Right hindlimb (tissue), 1 donor: Measurements from ENCODE around the gene PSMD11.
A peak's percentile ranks its signal among the peaks of the same experiment; 100 is the strongest.
"Not testable (repeated sequence)": the region's sequence is repeated elsewhere in the genome, so short reads cannot be mapped to it uniquely, and the experiment has no call there.

Experiments
- DNase-seq: peaks from one replicate; pipeline ENCODE4 v3.0.0-alpha.2; 2018

The PSMD11 gene

GRCh38 chr17:32444301-32445073 lies at the start of gene PSMD11:
Gene PSMD11 (plus strand): TSS chr17:32444510. CDS start chr17:32444524, 14 bp downstream.
- peak; percentile 98 for DNase-seq

DNA sequence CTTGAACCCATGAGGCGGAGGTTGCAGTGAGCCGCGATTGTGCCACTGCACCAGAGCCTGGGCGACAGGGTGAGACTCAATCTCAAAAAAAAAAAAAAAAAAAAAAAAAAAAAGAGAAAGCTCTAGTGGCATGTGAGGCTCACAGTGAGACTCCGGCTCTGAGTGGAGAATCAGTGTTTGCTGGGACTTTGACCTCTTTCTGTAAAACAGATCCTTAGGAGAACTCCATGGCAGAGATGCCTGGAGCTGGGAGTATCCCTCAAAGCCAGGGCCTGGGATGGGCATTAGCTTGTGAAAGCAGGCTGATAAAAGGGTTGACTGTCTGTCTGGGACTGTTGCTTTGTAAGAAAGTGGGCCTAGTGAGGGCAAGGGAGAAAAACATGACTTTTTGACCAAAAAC lies 48.0 kb upstream of the PSMD11 start:
- no peak for DNase-seq

GRCh38 chr17:32398946-32399345 lies 45.4 kb upstream of the PSMD11 start:
- no peak for DNase-seq

DNA sequence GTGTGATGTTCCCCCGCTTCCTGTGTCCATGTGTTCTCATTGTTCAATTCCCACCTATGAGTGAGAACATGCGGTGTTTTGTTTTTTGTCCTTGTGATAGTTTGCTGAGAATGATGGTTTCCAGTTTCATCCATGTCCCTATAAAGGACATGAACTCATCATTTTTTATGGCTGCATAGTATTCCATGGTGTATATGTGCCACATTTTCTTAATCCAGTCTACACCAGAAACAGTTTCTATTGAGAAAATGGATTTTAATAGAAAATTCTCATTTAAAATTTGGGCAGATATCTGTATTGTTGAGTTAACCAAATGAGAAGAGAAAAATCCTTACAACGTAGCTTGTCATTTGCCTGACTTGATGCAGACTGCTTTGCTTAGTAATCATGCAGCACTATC lies 34.2 kb upstream of the PSMD11 start:
- not testable (repeated sequence) for DNase-seq

DNA sequence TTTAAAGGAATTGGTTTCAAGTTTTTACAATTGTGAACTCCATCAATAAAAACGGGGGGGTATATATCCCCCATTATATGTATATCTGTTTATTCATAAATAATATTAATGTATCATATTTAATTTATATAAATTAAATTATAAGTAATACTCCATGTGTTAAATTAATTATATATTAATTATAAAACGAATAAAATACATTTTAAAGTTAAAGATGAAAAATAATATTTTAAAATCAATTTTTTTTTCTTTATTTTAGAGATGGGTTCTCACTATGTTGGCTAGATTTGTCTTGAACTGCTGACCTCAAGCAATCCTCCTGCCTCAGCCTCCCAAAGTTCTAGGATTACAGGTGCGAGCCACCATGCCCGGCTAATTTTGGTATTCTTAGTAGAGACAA lies 17.4 kb upstream of the PSMD11 start:
- no peak for DNase-seq

GRCh38 chr17:32429598-32429997 lies 14.7 kb upstream of the PSMD11 start:
- DNase-seq = no peak

DNA sequence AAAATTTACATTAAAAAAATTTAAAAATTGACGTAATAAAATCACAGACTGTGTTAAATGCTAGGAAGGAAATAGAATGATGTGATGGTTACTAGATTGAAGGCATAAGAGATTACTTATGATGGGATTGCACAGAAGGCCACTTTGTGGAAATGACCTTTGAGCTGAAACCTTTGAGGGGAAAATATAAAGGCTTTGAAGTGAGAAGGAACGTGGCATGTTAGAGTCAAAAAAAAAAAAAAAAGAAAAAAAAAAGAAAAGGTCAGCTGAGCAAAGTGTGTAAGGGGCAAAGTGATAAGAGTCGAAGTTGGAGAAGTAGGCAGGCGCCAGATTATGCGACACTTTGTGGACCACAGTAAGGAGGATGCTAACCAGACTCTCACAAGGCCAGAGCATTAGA lies 3.6 kb upstream of the PSMD11 start:
- DNase-seq = no peak

DNA sequence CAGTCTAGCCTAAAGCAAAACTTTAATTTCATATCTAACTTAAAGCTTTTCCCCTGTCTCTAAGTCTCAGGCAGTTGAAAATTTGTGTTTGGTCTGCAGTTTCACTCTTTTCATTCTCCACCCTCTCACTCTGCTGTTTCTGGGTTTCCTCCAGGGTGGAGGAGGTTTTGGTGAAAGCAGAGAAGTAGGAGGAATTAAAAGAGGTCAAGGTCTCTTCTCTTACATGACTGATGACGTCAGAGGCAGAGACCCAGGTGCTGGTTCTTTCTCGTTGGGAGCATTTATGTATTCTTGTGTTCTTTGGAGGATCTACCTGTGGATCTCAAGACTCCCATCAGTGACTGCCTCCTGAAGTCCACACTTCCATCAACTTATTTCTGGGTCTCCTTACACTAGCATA lies 2.4 kb upstream of the PSMD11 start:
- DNase-seq = no peak

GRCh38 chr17:32443827-32444300 lies 446 bp upstream of the PSMD11 start:
- DNase-seq = no peak

DNA sequence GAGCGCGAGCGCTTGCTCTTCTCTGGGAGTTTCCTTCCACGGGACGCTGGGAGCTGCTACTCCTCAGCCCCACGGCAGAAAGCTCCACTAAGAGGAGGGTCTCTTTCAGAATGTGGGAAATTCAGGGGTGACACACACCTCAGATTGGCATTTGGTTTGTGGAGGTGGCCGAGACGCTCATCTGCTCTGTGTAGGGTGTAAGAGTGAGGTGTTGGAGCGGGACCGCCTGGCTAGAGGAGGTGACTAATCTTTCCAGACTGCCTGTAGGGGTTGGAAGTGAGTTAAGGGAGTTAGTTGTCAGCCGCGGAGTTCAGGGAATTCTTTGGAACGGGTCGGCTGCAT lies 735 bp downstream of the PSMD11 start:
- no peak for DNase-seq

DNA sequence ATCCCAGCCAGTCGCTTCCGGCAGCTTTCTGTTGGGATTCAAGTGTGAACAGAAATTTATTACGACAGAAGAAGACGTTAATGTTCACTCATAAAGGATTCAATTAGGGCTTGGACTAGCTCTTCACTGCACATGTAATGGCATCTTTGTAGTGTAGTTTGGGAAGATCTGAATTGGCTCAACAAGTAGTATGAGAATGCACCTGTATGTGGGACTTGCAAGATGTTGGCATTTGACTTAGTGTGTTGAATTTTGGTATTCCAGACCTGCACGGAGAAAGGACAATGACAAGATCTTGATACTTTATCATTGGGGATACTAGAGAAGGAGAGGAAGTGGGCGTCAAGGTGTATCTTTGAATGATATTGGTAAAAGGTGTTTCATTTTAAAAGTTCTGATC lies 1.2 kb downstream of the PSMD11 start:
- DNase-seq = no peak

GRCh38 chr17:32445971-32446370 lies 1.7 kb downstream of the PSMD11 start:
- no peak for DNase-seq

GRCh38 chr17:32446949-32447348 lies 2.6 kb downstream of the PSMD11 start:
- DNase-seq = no peak

- no peak for DNase-seq
Measured at GRCh38 chr17:32449963-32450362, 5.7 kb downstream of the PSMD11 start.

DNA sequence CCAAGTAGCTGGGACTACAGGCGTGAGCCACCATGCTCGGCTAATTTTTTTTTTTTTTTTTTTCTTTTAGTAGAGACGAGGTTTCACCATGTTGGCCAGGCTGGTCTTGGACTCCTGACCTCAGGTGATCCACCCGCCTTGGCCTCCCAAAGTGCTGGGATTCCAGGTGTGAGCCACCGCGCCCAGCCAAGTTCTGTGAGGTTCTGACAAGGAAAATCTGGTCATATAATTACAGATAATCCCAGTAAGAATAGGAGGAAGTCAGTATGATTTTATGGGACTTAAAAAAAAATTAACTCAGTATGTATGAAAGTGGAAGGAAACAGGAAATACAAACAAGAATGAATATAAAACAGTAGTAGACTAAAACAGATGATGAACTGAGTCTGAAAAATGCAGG lies 6.1 kb downstream of the PSMD11 start:
- DNase-seq = not testable (repeated sequence)

- no peak for DNase-seq
Measured at GRCh38 chr17:32451879-32452278, 7.6 kb downstream of the PSMD11 start.

GRCh38 chr17:32452281-32452680 lies 8.0 kb downstream of the PSMD11 start:
- DNase-seq = no peak

GRCh38 chr17:32453370-32453769 lies 9.1 kb downstream of the PSMD11 start:
- DNase-seq = no peak

- no peak for DNase-seq
Measured at GRCh38 chr17:32458371-32458770, 14.1 kb downstream of the PSMD11 start.

GRCh38 chr17:32460054-32460453 lies 15.7 kb downstream of the PSMD11 start:
- DNase-seq = no peak

GRCh38 chr17:32461498-32461852 lies 17.2 kb downstream of the PSMD11 start:
- no peak for DNase-seq

DNA sequence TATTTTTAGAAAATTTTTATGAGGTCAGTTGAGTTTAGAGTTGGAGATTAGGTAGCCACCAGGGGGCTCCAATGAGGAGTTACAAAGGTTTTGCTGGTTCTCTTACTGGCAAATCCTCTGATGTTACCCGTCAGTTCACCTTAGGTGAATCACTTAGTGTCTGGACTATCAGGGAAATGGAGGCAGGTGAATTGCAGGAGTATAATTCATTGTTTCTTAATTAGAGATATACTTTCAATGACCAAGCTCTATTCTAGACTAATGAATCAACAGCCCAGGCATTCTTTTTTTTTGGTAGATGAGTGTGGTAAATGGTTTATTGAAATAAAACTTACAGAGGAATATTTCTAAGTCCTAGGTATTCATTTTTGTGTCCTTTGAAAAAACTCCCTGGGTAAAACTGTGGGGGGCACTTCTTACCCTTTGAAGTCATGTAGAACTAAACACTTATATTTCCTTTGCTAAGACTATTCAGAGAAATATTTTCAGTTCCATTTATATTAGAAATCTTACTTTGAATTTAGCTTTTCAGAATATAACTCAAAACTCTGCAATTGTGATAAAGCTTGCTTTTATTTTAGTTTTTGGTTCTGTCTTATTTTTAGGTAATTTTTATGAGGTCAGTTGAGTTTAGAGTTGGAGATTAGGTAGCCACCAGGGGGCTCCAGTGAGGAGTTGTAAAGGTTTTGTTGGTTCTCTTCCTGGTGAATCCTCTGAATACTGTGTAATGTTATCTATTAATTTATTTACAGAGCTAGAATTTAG lies 17.7 kb downstream of the PSMD11 start:
- DNase-seq = no peak

- DNase-seq = no peak
Measured at GRCh38 chr17:32463304-32463703, 19.0 kb downstream of the PSMD11 start.

DNA sequence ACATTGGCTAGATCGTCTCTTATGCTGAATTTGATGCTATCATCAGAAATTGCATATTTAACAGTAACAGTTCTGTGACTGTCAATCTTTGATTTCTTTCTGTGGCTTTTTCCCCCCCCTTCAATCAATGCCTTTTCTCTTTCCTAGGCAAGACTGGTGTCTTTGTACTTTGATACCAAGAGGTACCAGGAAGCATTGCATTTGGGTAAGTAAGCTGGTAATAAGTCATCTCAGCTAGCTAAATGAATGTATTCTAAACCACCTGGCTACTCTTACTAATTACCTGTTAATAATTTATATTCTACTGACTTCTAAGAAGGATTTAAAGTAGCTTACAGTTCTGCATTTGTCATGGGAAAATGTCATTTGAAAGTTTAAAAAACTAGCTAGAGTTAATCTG lies 20.1 kb downstream of the PSMD11 start:
- DNase-seq = no peak

DNA sequence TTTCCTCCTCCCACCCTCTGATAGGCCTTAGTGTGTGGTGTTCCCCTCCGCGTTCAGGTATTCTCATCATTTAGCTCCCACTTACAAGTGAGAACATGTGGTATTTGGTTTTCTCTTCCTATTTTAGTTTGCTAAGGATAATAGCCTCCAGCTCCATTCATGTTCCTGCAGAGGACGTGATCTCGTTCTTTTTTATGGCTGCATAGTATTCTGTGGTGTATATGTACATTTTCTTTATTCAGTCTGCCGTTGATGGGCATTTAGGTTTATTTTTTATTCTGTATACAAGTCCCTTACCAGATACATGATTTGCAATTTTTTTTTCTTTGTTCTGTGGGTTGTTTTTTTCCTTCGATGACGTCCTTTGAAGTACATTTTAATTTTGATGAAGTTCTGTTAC lies 23.6 kb downstream of the PSMD11 start:
- no peak for DNase-seq
